D341Med (cell line): ENCODE results near the gene CREG1.
"Not testable (repeated sequence)": the region's sequence is repeated elsewhere in the genome, so short reads cannot be mapped to it uniquely, and the experiment has no call there.

ENCODE experiments used
- DNase-seq: peaks from one replicate; pipeline ENCODE4 v3.0.0; 2012; ENCODE audit warnings: low spot score

The CREG1 gene

DNA sequence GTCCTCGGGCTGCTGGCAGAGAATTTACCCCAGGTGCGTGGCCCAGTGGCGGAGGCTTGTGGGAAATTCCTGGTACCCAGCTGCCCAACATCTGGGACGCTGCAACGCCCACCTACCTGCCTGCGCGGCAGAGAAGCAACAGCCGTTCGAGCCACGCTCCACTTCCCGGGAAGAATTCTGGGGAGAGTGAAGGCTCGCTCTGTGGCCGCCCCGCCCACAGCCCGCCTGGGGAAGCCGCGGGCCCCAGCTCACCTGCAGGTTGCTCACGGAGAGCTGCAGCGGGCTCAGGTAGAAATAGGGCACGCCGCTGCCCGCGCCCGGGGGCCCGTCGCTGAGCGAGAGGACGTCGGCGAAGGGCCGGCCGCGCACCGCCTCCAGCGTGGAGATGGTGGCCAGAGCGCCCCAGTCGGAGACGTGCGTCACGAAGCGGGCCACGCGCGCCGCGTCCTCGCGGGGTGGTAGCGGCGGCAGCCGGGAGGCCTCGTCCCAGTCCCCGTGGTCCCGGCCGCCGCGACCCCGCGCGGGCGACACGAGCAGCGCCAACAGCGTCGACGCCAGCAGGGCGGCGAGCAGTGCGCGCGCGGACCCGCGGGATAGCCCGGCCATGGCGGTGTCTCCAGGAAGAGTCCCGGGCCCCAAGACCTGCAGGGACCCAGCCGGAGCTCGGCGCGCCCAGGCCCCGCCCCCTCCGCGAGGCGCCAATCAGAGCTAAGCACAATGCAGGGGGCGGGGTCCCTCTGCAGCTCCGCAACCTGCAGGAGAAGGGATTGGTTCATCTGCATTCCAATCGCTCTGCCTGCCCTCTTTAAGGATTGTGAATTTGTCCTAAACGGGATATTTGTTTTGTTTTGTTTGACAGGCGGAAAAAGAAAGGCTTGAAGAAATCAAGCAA, at the start of gene CREG1:
CREG1 (minus strand) TSS at position 627 of the 892 bp plus-strand sequence.
- DNase-seq = peak; percentile 99

DNA sequence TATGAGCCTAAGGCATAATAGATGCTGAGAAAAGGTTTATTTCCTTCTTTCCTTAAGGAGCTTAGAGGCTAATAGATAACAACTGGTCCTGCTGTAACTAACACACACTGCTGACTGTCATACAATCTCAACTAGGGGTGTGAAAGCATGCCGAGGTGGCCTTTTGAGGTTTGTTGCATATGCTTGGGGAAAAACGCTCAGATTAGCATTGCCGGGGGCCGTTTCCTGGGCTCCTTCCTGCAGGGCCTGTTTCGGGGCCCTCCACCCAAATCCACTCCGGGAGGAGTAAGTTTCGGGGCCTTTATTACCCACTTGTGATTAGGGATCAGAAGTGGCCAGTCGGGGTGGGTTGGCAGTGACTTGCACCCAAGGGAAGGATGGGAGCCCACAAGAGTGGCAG, 49.3 kb upstream of the CREG1 start:
- DNase-seq = no peak

DNA sequence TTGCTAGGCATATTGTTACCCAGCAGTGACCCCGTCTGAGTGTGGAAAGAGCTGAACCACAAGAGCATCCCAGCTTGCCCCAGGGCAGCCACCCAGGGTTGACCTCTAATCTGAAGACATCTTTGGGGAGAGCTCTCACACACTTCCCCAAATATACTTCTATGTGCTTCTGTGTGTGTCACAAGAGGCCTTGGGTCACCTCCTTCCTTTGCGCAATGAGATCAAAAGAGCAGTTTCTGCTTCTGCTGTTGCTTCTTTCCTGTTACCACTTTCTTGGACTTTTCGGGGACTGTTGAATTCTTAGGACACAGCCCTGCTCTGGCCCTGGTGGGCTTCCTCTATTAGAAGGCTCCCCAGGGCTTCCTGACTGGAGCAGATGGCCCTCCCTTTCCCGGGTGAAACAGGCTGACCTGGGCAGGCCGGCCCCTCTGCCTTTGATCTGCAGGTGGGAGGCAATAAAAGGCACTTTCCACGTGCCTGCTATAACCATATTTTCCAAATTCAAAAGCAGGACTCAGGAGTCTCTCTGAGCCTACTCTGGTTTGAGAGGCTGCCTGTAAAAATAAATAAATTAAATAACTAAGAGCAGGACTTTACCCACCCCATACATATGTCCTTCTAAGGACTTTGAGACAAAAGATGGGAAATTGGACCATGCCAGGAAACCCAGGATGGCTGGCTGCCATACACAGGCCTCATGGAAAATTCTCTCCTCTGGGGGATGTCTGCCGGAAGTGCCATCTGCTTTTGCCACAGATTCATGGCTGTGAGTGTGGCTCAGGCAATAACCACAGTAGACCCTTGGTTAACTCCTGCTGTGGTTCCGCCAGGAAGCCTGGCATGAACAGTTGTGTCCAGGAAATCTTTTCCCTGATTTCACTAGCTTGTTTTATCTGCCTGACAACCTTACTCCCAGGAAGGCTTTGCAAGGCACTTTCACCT, 48.2 kb upstream of the CREG1 start:
- no peak for DNase-seq

DNA sequence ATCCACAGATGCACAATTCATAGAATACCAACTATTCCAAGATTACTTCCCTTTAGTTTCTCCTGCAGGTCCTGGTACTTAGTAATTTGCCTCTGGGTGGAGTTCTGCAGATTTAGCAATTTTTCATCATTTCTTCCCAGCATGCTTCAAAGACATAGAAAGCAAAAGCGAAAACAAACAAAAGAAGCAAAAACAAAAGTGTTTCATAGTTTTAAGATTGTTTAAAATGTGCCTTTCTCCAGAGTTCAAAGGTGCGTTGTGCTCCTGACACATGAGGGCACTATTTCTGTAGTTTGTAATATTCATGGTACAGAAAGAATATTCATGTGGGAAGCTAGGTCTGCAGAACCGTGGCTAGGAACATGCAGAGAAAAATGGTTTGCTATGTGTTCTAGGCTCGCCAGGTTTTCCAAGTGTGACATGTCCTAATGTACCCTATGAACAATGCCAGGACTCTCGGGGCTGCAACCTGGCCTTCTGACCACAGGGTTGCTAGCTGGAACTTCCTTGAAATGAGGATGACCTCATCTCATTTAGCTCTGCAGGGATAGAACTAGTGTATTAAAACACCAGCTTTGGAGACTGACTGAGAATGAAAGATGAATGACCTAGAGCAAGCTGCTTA, 46.5 kb upstream of the CREG1 start:
- peak; percentile 51 for DNase-seq

DNA sequence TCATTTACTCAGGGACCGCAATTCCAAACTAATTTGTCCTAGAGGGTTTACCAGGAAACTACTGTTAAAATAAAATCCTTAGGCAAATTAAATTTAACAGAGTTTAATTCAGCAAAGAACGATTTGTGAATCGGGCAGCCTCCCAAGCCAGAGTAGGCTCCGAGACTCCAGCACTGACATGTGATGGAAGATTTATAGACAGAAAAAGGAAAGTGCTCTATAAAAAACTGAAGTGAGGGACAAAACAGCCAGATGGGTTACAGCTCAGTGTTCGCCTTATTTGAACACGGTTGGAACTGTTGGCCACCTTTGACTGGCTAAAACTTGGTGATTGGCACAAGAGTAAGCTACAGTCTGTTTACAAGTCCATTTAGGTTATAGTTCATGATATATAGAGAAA, 41.3 kb upstream of the CREG1 start:
- DNase-seq = no peak

DNA sequence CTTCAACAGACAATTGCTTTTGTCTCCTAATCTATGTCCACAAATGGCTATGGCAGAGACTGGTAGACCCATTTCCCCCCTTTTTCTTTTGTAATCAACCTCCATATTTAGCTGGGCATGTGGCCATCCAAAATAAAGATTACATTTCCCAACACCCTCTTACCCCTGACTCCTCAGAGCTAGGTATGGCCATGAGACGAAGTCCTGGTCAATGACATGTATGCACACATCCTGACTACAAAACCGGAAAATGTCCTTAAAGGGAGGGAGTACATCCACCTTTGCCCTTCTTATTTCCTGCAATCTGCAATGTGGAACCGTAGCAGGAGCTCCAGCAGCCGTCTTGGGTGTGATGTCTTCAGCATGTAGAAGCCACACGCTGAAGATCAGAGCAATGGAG, 40.3 kb upstream of the CREG1 start:
- DNase-seq = no peak

DNA sequence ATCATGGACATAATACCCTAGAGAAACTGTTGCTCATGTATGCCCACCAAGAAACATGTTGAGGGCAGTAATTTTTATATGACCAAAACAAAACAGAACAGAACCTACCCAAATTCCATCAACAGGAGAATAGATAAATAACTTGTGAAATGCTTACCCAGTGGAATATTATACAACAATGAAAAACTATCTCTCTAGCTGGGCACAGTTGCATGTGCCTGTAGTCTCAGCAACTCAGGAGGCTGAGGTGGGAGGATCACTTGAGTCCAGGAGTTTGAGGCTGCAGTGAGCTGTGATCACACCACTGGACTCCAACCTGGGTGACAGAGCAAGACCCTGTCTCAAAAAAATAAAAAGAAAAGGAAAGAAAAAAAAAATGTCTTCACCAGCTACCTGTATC, 38.9 kb upstream of the CREG1 start:
- DNase-seq = no peak

DNA sequence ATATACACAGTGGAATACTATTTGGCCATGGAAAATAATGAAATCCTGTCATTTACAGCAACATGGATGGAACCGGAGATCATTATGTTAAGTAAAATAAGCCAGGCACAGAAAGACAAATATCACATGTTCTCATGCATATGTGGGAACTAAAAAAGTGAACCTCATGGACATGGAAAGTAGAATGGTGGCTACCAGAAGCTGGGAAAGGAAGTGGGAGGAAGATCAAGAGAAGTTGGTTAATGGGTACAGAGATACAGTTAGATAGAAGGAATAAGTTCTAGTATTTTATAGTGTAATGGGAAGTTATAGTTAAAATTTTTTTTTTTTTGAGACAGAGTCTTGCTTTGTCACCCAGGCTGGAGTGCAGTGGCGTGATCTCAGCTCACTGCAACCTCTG, 34.8 kb upstream of the CREG1 start:
- no peak for DNase-seq

DNA sequence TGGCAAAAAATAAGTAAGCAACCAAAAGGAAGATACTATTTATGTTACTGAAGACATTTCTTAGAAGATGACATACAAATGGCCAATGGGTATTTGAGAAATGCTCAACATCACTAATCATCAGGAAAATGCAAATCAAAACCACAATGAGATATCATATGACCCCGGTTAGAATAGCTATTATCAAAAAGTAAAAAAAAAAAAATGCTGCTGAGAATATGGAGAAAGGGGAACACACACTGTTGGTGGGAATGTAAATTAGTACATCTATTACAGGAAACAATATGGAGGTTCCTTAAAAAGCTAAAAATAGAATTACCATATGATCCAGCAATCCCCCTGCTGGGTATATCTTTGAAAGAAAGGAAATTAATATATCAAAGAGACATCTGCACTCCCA, 34.3 kb upstream of the CREG1 start:
- DNase-seq = no peak

DNA sequence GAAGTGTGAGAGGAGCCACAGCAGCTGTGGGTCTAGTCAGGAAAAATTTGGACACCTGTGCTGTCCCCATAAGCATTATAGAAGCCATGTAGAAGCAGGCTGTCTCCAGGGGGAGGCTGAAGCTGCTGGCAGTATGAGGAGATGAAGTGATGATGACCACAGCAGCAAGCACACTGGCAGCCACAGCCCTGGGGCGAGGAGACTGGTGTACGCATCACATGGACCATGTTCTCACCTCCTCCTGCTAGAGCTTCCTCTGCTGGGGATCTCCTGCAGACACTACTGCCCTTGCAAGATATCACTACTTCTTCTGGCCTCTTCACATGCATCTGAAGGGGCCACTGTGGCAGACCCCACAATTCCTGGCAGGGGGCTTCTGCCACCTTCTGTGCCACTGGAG, 33.8 kb upstream of the CREG1 start:
- no peak for DNase-seq

DNA sequence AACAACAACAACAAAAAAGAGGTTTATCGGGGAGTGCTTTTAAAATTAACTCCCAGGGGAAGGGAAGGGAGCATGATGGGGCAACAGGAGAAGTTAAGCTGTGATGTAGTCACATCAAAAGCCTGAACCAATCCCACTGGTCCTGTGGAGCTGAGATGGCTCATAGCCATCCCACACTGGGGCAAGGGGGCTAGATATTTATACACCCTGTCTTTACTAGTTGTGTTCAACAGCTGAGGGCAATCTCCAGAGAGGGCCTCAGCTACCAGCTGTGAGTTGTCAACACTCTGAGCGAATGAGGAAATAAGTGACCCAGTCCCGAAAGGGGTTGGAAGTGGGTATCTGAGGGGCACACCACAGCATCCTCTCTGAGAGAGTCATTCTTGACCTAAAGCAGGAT, 31.0 kb upstream of the CREG1 start:
- DNase-seq = no peak

DNA sequence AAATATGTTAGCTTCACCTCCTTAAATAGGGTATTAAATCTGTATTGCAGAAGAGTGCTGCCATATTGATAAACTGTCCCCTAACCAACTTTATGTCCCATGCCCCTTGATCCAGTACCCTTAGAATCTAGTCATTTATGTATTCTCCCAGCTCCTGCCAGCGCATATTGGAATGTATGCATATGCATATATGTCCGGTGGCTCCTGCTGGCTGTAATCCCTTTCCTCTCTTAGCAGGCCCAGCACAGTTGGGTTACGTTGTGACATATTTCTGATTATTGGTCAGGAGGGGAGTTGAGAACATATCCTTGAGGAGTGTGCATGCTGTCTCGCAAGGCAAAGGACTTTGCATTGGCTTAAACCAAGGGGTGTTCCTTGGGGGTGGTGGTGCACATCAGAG, 29.2 kb upstream of the CREG1 start:
- DNase-seq = no peak

DNA sequence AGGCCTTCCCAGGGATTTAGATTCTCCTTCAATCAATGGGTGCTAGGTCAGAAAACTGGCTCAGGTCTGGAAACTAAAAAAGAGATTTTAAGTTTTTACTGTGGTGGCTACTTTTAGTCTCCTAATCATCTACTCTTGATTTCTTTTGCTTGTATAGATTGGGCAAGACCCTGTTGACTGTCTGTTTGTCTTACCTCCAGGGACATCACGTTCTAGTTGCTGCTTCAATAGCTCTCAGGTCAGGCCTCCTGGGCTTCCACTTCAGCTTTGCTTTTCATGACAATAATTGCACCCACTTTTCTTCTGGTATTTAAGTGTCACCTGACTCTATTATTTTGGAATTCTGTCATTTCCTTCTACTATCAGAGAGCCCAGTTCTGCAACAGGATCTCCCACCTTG, 28.5 kb upstream of the CREG1 start:
- DNase-seq = no peak

DNA sequence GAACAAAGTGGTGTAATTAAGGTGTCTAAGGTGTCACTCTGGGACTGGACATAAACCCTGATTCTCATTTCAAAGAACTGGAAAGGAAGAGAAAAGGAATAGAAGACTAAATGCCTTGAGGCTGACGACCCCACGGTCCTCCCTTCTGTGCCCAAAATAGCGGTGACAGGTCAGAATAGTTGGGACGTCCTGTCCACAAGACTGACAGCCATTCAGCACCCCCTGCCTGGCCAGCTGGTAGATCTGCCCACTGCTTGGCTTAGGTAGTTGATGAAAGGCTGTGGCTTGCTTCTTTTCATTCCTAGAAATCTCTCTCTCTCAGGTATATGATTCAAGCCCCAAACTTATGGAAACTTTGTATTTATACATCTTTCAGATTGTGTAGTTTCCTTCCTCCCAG, 26.4 kb upstream of the CREG1 start:
- DNase-seq = no peak

DNA sequence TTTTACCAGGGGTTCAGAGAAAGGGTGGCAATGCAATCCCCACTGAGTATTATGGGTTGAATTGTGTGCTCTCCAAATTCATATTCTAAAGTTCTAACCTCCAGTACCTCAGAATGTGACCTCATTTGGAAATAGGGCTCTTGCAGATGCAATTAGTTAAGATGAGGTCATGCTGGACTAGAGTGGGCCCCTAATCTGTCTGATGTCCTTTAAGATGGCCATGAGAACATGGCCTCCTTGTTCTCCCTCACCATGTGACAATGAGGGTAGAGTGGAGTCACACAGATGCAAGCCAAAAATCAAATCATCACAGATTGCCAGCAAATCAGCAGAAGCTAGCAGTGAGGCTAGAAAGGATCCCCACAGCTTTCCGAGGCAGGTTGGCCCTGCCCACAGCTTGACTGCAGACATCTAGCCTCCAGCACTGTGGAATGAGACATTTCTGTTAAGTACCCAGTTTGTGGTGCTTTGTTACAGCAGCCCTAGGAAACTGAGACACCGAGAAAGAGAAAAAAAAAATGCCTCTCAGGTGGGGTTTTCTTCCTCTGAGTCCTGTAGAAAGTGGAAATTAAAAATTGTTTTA, 25.5 kb upstream of the CREG1 start:
- no peak for DNase-seq

DNA sequence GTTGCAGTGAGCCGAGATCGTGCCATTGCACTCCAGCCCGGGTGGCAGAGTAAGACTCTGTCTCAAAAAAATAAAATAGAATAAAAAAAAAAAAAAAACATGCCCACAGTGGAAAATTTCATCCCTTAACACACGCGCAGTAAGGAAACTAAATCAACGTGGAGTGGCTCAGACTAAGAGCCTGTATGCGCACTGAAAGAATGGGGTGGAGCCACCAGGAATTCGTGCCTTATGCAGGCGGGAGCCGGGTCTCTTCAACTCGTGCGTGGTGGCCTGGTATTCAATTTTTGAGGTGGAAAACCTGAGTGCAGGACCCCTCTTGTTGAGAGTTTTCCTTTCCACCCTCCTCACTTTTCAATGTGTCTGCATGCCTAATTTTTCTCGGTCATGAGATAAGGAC, 22.1 kb upstream of the CREG1 start:
- no peak for DNase-seq

DNA sequence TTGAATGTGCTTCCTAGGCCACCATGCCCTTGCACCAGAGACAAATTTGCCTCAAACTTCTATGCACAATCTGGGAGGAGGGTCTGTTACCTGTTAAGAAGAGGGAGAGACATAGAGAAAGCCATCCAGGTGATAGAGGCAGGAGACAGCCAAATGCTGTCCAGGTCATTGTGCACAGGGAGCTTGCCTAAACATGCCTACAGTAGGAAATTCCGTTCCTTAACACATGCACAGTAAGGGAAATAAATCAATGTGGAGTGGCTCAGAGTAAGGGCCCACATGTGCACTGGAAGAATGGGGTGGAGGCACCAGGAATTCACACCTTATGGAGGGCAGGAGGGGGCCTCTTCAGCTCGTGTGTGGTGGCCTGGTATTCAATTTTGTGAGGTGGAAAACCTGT, 19.5 kb upstream of the CREG1 start:
- no peak for DNase-seq

DNA sequence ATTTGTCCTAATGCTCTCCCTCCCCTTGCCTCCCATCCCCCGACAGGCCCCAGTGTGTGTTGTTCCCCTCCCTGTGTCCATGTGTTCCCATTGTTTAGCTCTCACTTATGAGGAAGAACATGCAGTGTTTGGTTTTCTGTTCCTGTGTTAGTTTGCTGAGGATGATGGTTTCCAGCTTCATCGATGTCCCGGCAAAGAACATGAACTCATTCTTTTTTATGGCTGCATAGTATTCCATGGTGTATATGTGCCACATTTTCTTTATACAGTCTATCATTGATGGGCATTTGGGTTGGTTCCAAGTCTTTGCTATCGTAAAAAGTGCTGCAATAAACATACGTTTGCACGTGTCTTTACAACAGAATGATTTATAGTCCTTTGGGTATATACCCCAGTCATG, 17.1 kb upstream of the CREG1 start:
- not testable (repeated sequence) for DNase-seq

DNA sequence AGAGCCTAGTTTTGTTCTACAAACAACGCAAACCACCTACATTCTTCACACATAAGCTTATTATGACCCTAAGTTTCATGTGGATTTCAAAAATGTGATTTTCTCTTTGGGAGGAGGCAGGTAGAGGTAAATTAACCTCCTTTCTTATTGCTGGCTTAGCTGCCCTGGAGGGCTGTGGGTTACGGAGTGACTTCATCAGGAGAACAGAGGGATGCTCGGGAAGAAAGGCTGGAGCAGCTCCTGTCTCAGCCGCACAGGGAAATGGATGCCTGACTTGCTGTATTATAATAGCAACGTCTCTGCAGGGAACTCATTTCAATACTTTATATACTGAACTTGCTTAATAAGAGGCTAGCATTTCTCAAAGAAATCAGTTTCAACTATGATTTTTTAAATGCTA, 14.1 kb upstream of the CREG1 start:
- no peak for DNase-seq

DNA sequence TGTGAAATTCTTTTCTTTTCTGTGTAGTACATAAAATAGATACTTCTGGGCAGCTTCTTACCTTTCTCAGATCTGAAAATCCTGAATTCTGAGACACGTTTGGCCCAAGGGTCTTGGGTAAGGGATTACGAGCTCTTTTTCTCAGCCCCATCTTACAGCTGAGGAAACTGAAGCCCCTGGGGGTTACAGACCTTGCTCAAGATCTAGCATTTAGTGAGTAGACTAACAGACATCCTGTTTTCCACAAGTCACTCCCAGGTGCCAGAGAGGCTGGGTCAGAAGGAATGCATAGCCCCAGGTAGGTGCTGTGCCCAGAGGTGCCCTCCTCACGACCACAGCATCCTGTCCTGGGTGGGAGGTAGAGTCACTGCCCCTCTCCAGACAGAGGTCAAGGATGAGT, 13.2 kb upstream of the CREG1 start:
- no peak for DNase-seq

DNA sequence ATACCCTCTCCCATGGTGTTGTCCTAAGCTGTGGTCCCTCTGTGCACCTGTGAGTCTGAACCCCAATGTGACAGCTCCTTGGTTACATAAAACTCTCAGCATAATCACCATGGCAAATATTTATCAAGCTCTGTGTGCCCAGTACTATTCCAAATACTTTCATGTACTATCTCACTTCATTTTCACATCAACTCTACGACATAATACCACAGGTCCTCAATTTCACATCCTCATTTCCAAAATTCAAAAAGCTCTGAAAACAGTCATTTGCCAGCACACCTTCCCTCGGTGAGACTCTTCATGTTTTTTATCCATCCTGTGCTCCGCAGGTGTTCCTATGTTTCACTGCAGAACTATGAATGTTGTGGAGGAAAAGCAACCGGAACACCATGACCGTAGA, 12.4 kb upstream of the CREG1 start:
- DNase-seq = no peak

DNA sequence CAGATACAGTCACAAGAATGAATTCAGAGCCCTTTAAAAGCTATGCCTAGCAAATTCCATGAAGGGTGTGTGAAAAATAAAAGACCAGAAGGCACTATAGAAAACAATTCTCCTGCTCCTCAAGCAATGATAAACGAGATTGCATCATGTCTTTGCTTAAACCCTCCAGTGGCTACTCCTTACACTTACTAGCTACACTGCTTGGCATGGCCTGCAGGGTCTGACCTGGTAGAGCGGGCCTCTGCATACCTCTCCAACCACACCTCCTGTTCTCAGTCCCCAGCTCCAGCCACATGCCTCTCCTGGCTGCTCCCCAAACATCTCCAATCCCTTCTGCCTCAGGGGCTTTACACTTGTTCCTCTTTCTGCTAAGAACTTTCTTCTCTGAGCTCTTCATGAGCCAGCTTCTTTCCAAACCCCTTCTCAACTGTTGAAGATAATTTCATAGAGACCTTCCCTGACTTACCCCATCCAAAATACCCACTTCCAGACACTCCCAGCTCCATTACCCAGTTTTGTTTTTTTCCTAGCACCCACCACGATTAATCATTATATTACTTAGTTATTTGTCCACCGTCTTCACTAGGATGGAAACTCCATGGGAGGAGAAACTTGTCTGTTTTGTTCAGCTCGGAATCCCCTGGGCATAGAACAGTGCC, 11.2 kb upstream of the CREG1 start:
- DNase-seq = no peak
